Measurements from ENCODE around the gene TFDP2.

The TFDP2 gene

DNA sequence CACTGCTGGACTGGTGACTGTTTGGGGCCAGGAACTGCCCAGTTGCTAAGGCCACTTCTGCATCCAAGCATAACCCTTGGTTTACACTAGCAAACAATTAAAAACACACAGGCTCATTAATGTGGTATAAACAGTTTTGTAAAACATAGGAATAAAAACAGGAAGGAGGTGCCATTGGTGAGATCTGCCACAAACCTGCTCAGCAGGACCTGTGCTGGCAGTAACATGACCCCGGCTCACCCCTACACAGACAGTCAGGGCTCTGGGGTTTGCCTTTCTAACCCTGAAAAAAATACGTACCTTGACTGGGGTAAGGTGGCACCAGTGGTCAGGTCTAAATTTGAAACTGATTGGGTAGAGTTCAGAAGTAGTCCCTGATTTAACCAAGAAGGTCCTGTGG lies 196.7 kb downstream of the TFDP2 start:
- Histone ChIP-seq H3K27me3 (ENCODE audit: low read depth, low read length) (no peaks in the 10 kb centered on the region), H3K4me1 (ENCODE audit: control insufficient read depth in 1 of 2, insufficient read depth in 2 of 2, low read length in 2 of 2) (peaks cover 0 to 7% of the 10 kb centered on the region in 2 donors), H3K4me3 (ENCODE audit: low read depth in 1 of 2, low read length in 2 of 2) (no peak overlapping the region), H3K27ac (ENCODE audit: low read length) (no peak overlapping the region), H3K36me3 (ENCODE audit: control insufficient read depth in 1 of 2, insufficient read depth in 2 of 2, low read length in 2 of 2) (peaks cover 15 to 16% of the 10 kb centered on the region in 2 donors), H3K9me3 (ENCODE audit: control insufficient read depth in 1 of 2, low read length in 2 of 2) (no peaks in the 10 kb centered on the region)

DNA sequence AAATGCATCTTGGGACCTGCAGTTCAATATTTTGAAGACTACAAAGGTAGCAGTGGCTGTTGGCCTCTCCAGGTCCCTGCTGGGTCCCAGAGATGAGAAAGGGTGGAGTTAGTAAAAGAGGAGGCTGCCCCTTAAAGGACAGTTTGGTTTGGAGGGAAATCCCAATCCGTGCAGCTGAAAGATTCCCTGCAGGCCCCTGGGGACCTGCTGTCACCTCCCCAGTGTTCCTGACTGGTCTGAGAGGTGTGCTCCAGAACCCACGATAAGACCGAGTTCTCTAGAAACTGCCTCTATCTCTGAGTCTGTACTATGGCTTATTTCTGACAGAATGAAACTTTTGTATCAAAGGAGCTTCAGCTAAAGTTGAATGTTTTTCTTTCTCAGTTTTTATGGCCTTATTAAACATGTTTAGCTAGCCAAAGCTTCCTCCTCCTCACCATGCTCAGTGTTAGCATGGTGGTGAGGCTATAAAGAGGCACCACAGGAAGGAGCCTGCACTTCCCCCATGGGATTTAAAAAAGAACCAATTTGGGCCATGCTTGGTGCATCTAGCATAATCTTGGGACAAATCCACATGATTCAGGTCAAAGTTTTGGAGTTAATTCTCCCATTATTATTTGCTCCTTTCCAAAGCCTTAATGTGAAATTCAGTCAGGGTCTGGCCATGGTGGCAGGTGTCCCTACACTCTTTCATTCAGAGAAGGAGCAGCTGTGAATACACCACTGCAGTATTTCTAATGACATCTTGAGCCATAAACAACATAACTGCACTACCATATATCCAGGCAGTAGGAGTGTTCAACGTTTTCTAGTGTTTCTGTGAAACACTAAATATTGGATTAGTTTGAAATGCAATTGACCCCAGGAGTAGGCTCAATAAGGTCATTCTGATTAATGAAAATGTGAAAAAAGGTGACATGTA lies 198.5 kb downstream of the TFDP2 start:
- no peak overlapping the region for H3K4me3 ChIP-seq (ENCODE audit: low read depth in 1 of 2, low read length in 2 of 2)
- no peaks in the 10 kb centered on the region for H3K27me3 ChIP-seq (ENCODE audit: low read depth, low read length)
- H3K36me3 ChIP-seq (ENCODE audit: control insufficient read depth in 1 of 2, insufficient read depth in 2 of 2, low read length in 2 of 2), result peaks cover 13 to 16% of the 10 kb centered on the region in 2 donors
- no peak overlapping the region for H3K27ac ChIP-seq (ENCODE audit: low read length)
- peaks cover 0 to 7% of the 10 kb centered on the region in 2 donors for H3K4me1 ChIP-seq (ENCODE audit: control insufficient read depth in 1 of 2, insufficient read depth in 2 of 2, low read length in 2 of 2)
- no peaks in the 10 kb centered on the region for H3K9me3 ChIP-seq (ENCODE audit: control insufficient read depth in 1 of 2, low read length in 2 of 2)

DNA sequence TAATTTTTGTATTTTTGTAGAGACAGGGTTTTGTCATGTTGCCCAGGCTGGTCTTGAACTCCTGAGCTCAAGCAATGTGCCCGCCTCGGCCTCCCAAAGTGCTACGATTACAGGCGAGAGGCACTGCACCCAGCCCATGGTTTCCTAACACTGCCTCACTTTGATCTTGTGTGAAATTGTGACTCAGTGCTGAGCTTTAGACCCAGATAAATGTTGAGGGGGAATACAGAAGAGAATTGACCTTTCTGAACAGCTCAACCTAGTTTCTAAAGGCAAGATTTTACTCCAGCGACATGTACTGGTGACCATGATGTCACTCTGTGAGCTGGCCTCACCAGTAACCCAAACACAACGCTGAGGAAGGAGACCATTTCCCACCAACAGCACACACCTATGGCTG lies 199.4 kb downstream of the TFDP2 start:
- no peaks in the 10 kb centered on the region for H3K27me3 ChIP-seq (ENCODE audit: low read depth, low read length)
- H3K4me1 ChIP-seq (ENCODE audit: control insufficient read depth in 1 of 2, insufficient read depth in 2 of 2, low read length in 2 of 2), result peaks cover 0 to 7% of the 10 kb centered on the region in 2 donors
- no peak overlapping the region for H3K4me3 ChIP-seq (ENCODE audit: low read depth in 1 of 2, low read length in 2 of 2)
- peaks cover 13 to 16% of the 10 kb centered on the region in 2 donors for H3K36me3 ChIP-seq (ENCODE audit: control insufficient read depth in 1 of 2, insufficient read depth in 2 of 2, low read length in 2 of 2)
- H3K9me3 ChIP-seq (ENCODE audit: control insufficient read depth in 1 of 2, low read length in 2 of 2), result no peaks in the 10 kb centered on the region
- no peak overlapping the region for H3K27ac ChIP-seq (ENCODE audit: low read length)

- H3K27me3 ChIP-seq (ENCODE audit: low read depth, low read length), result no peaks in the 10 kb centered on the region
- H3K27ac ChIP-seq (ENCODE audit: low read length), result no peak overlapping the region
Observed at GRCh38 chr3:141949399-141949798, 199.9 kb downstream of the TFDP2 start.

DNA sequence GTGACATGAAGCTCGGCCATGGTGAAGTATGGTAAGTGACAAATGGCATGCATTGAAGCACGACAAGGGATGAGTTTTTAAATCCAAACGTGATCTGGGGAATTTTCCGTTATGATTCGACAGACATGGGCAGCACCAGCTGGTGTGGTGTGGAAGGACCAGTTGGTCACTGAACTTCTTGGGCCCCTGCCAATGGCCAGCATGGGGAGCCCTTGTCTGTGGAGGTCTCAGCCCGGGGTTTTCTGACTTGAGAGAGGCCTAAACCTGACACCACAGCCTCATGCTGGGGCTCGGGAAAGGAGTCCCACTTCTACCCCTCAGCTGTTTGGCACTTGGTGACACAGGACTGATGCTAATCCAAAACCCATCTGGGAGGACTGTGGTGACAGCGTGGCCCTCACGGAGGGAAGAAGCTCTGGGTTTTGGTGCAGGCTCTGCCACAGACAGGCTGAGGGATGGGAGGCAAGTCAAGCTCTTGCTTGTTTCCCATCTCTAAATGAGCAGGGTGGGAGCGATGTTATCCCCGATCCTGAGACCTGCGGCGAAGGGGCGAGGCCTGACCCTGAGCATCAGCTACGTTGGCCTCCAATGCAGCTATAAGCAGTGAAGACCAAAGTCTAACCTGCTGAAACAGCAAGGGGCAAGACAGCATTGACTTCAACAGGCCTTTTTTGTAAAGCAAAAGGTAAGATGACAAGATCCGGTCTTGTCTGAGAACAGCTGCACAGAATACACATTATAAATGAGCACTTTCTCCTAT lies 203.4 kb downstream of the TFDP2 start:
- Histone ChIP-seq H3K9me3 (ENCODE audit: control insufficient read depth in 1 of 2, low read length in 2 of 2) (no peaks in the 10 kb centered on the region), H3K4me1 (ENCODE audit: control insufficient read depth in 1 of 2, insufficient read depth in 2 of 2, low read length in 2 of 2) (no peaks in the 10 kb centered on the region), H3K36me3 (ENCODE audit: control insufficient read depth in 1 of 2, insufficient read depth in 2 of 2, low read length in 2 of 2) (peaks cover 2 to 3% of the 10 kb centered on the region in 2 donors), H3K27me3 (ENCODE audit: low read depth, low read length) (no peaks in the 10 kb centered on the region), H3K27ac (ENCODE audit: low read length) (no peak overlapping the region), H3K4me3 (ENCODE audit: low read depth in 1 of 2, low read length in 2 of 2) (no peak overlapping the region)

More at GRCh38 chr3:141949399-141949798, 199.9 kb downstream of the TFDP2 start:
- peaks cover 0 to 3% of the 10 kb centered on the region in 2 donors for H3K4me1 ChIP-seq (ENCODE audit: control insufficient read depth in 1 of 2, insufficient read depth in 2 of 2, low read length in 2 of 2)
- no peaks in the 10 kb centered on the region for H3K9me3 ChIP-seq (ENCODE audit: control insufficient read depth in 1 of 2, low read length in 2 of 2)
- H3K36me3 ChIP-seq (ENCODE audit: control insufficient read depth in 1 of 2, insufficient read depth in 2 of 2, low read length in 2 of 2), result peaks cover 13 to 16% of the 10 kb centered on the region in 2 donors
- no peak overlapping the region for H3K4me3 ChIP-seq (ENCODE audit: low read depth in 1 of 2, low read length in 2 of 2)

DNA sequence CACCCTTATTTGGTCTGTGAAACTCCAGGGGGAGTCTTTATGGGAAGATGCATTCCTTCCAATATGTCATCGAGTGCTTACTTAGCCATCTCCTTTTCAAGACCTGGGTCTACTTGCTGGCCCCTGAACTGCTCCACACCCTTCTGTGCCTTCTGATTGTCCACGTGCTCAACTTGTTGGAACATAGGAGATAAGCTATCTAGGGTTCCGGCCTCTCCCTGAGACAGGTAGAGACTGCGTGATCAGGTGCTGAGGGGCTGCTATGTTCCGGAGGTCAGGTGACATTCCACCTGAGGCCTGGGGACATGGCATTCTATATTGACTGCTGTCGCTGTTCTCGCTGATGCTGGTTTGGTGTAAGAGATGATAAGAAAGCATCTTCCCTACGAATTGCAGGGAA lies 207.3 kb downstream of the TFDP2 start:
- H3K27ac ChIP-seq (ENCODE audit: low read length), result no peak overlapping the region
- no peaks in the 10 kb centered on the region for H3K27me3 ChIP-seq (ENCODE audit: low read depth, low read length)
- no peak overlapping the region for H3K4me3 ChIP-seq (ENCODE audit: low read depth in 1 of 2, low read length in 2 of 2)
- no peaks in the 10 kb centered on the region for H3K4me1 ChIP-seq (ENCODE audit: control insufficient read depth in 1 of 2, insufficient read depth in 2 of 2, low read length in 2 of 2)
- H3K9me3 ChIP-seq (ENCODE audit: control insufficient read depth in 1 of 2, low read length in 2 of 2), result no peaks in the 10 kb centered on the region
- H3K36me3 ChIP-seq (ENCODE audit: control insufficient read depth in 1 of 2, insufficient read depth in 2 of 2, low read length in 2 of 2), result no peaks in the 10 kb centered on the region

- H3K4me3 ChIP-seq (ENCODE audit: low read depth in 1 of 2, low read length in 2 of 2), result no peak overlapping the region
- no peak overlapping the region for H3K27ac ChIP-seq (ENCODE audit: low read length)
- H3K9me3 ChIP-seq (ENCODE audit: control insufficient read depth in 1 of 2, low read length in 2 of 2), result no peaks in the 10 kb centered on the region
- no peaks in the 10 kb centered on the region for H3K36me3 ChIP-seq (ENCODE audit: control insufficient read depth in 1 of 2, insufficient read depth in 2 of 2, low read length in 2 of 2)
- no peaks in the 10 kb centered on the region for H3K4me1 ChIP-seq (ENCODE audit: control insufficient read depth in 1 of 2, insufficient read depth in 2 of 2, low read length in 2 of 2)
- no peaks in the 10 kb centered on the region for H3K27me3 ChIP-seq (ENCODE audit: low read depth, low read length)
Observed at GRCh38 chr3:141941093-141941492, 208.3 kb downstream of the TFDP2 start.

DNA sequence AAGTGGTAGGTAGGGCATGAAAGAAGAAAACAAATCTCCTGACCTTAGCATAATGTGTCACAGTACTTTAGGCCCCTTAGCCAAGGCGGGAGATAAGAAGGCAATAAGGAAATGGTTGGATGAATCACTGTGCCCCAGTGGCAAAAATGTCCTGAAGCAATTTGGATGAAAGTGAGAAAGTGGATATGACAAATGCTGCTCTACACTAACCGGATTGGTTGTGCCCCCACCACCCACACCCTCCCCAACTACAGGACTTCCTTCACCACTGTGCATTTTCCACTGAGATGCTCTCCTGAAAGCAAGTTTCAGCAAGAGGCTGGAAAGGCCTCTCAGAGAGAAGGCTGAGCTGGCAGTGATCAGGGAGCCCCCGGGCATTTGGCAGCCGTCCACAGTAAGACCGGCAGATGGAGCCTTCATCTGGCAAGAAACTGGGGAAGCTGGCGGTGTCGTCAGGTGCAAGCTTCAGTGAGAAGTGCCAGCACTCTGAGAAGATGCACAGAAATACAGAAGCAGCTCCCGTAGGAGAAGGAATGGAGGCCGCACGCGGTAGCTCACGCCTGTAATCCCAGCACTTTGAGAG lies 209.1 kb downstream of the TFDP2 start:
- Histone ChIP-seq H3K36me3 (ENCODE audit: control insufficient read depth in 1 of 2, insufficient read depth in 2 of 2, low read length in 2 of 2) (no peaks in the 10 kb centered on the region), H3K27ac (ENCODE audit: low read length) (no peak overlapping the region), H3K4me3 (ENCODE audit: low read depth in 1 of 2, low read length in 2 of 2) (no peak overlapping the region)

DNA sequence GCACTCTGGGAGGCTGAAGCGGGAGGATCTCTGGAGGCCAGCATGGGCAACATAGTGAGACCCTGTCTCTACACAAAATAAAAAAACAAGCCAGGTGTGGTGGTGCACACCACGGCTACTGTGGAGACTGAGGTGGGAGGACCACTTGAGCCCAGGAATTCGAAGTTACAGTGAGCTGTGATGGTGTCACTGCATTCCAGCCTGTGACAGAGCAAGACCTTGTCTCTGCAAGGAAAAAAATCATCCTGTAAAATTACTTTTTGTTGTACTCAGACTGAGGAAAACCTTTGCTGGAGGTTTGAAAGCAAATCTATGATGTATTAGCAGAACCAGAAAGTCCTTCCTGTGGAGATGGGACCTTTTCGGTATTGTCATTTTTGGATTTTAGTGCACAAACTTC lies 209.6 kb downstream of the TFDP2 start:
- Histone ChIP-seq H3K4me1 (ENCODE audit: control insufficient read depth in 1 of 2, insufficient read depth in 2 of 2, low read length in 2 of 2) (no peaks in the 10 kb centered on the region), H3K9me3 (ENCODE audit: control insufficient read depth in 1 of 2, low read length in 2 of 2) (no peaks in the 10 kb centered on the region), H3K36me3 (ENCODE audit: control insufficient read depth in 1 of 2, insufficient read depth in 2 of 2, low read length in 2 of 2) (no peaks in the 10 kb centered on the region), H3K27me3 (ENCODE audit: low read depth, low read length) (no peaks in the 10 kb centered on the region), H3K27ac (ENCODE audit: low read length) (no peak overlapping the region), H3K4me3 (ENCODE audit: low read depth in 1 of 2, low read length in 2 of 2) (no peak overlapping the region)

More for the DNA sequence above, 209.1 kb downstream of the TFDP2 start:
- no peaks in the 10 kb centered on the region for H3K4me1 ChIP-seq (ENCODE audit: control insufficient read depth in 1 of 2, insufficient read depth in 2 of 2, low read length in 2 of 2)
- H3K9me3 ChIP-seq (ENCODE audit: control insufficient read depth in 1 of 2, low read length in 2 of 2), result no peaks in the 10 kb centered on the region
- no peaks in the 10 kb centered on the region for H3K27me3 ChIP-seq (ENCODE audit: low read depth, low read length)

DNA sequence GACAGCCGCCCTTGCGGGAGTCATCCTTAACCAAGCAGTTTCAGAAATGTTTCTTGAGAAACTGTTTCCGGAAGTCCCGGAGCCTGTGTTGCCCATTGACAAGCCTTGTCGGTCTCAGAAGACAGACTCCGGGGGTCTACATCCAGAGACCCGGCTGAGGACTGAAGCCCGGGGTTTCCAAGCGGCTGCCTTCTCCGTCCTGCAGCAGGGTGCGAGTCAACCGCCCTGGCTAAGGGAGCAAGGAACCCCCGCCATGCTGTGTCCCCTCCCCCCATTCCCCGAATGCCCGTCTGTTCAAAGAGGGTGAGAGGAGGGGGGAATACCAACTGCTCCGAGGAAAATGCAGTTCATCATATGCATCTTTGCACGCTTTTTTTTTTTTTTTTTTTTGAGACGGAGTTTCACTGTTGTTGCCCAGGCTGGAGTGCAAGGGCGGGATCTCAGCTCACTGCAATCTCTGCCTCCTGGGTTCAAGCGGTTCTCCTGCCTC lies 211.3 kb downstream of the TFDP2 start:
- Histone ChIP-seq H3K9me3 (ENCODE audit: control insufficient read depth in 1 of 2, low read length in 2 of 2) (no peaks in the 10 kb centered on the region), H3K27ac (ENCODE audit: low read length) (no peak overlapping the region), H3K27me3 (ENCODE audit: low read depth, low read length) (no peaks in the 10 kb centered on the region), H3K4me3 (ENCODE audit: low read depth in 1 of 2, low read length in 2 of 2) (no peak overlapping the region), H3K4me1 (ENCODE audit: control insufficient read depth in 1 of 2, insufficient read depth in 2 of 2, low read length in 2 of 2) (no peaks in the 10 kb centered on the region), H3K36me3 (ENCODE audit: control insufficient read depth in 1 of 2, insufficient read depth in 2 of 2, low read length in 2 of 2) (peaks cover 0 to 4% of the 10 kb centered on the region in 2 donors)

DNA sequence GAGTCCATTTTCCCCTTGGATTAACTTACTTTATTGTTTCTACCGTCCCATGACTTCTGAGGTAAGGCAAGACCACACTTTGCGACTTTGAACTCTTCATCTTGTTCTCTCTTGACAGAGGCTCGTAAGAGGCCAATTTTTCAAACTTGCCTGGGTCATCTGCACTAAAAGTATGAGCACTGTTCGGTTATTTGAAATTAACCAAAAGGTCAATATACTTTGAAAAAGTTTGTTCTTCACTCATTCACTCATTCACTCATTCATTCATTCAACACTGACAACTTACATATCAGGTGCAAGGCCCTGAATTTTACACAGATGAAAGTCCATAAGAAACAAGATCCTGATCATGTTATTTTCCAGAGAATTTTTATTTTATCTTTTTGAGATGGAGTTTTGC lies 215.0 kb downstream of the TFDP2 start:
- Histone ChIP-seq H3K27me3 (ENCODE audit: low read depth, low read length) (no peaks in the 10 kb centered on the region), H3K9me3 (ENCODE audit: control insufficient read depth in 1 of 2, low read length in 2 of 2) (no peaks in the 10 kb centered on the region)

More for the DNA sequence above, 215.0 kb downstream of the TFDP2 start:
- Histone ChIP-seq H3K4me3 (ENCODE audit: low read depth in 1 of 2, low read length in 2 of 2) (no peak overlapping the region), H3K27ac (ENCODE audit: low read length) (no peak overlapping the region), H3K36me3 (ENCODE audit: control insufficient read depth in 1 of 2, insufficient read depth in 2 of 2, low read length in 2 of 2) (peaks cover 0 to 4% of the 10 kb centered on the region in 2 donors), H3K4me1 (ENCODE audit: control insufficient read depth in 1 of 2, insufficient read depth in 2 of 2, low read length in 2 of 2) (no peaks in the 10 kb centered on the region)

All from muscle layer of duodenum (tissue), 2 donors.